Activated gamma-delta T cell (primary cell): ENCODE results near the gene VTN.

Source experiments
- DNase-seq: peaks from one replicate; lab custom pipeline; 2025; lab: John Stamatoyannopoulos, UW
- total RNA-seq, 2 donors: gene quantifications; one replicate each; lab custom pipeline; 2026; lab: John Stamatoyannopoulos, UW

Gene VTN, protein sequence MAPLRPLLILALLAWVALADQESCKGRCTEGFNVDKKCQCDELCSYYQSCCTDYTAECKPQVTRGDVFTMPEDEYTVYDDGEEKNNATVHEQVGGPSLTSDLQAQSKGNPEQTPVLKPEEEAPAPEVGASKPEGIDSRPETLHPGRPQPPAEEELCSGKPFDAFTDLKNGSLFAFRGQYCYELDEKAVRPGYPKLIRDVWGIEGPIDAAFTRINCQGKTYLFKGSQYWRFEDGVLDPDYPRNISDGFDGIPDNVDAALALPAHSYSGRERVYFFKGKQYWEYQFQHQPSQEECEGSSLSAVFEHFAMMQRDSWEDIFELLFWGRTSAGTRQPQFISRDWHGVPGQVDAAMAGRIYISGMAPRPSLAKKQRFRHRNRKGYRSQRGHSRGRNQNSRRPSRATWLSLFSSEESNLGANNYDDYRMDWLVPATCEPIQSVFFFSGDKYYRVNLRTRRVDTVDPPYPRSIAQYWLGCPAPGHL
- total RNA-seq, result 0.04 to 0.31 reads per million in 2 donors

DNA sequence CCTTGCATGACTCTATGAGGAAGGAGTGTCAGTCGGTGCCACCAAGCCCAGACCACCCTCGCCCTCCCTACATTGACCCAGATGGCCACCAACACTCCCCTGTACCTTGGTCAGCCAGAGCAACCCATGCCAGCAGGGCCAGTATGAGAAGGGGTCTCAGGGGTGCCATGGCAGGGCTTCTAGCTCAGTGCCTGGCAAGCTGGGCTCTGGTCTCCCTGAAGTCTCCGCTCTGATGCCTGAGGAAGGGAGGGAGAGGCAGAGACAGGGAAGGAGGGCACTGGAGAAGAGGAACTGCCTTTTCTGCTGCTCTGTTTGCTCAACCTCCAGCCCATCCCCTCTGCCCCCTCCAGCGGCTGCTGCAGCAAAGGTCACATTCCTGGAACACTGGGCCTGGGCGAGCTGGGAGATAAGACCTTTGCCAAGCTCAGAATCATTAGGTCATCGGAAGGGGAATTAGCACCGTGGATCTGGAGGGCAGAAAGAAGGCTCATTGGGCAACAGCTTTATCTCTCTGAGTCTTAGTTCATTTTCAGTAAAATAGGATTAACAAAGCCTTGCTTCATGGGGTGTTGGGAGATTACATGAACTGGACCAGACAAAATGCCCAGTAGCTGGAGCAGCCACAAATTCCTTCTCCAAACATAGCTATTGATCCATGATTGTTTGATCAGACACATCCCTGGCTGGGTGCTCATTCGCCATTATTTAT, at the start of gene VTN:
Gene VTN (minus strand): TSS at position 273 of the 709 bp plus-strand sequence. CDS start 104 bp downstream, at position 169.
- DNase-seq, result no peak

DNA sequence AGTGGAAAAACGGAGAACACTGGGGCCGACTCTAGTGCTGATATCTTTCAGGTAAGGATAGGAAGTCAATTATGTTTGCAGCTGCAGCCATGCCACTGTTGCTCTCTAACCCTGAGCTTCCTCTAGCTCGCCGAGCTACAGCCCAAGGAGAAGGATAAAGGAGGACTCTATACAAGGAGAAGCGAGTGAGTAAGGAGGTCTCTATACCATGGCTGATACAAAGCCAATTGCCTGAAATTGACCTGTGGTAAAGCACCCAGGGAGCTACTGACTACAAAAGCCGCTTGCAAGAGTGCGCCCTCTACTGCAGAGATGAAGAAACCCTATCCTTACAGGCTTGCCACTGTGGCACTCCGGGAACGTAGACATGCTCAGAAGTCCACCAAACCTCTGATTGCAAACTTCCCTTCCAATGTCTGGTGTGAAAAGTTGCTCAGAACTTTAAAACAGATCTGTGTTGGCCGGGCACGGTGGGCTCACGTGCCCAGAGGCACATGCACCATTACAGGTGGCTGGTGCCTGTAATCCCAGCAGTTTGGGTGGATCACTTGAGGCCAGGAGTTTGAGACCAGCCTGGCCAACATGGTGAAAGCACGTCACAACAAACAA, 46.7 kb upstream of the VTN start:
- DNase-seq, result no peak

DNA sequence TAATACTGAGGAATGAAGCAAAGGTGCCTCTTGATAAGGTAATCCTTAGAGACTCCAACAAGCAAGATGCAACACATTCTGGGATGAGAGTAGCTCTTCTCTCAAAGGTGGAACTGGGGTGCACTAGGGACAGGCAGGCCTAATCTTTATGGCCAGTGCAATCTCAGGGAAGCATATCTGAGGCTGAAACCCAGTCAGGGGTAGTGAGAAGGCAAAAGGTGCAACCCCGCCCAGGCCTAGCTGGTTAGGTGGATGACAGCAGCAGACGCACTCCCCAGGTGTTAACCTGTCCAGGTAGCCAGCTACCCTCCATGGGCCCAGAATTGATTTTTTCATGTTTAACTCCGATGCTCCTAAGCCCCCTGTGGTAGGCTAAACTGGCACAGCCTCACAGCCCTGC, 45.8 kb upstream of the VTN start:
- no peak for DNase-seq

DNA sequence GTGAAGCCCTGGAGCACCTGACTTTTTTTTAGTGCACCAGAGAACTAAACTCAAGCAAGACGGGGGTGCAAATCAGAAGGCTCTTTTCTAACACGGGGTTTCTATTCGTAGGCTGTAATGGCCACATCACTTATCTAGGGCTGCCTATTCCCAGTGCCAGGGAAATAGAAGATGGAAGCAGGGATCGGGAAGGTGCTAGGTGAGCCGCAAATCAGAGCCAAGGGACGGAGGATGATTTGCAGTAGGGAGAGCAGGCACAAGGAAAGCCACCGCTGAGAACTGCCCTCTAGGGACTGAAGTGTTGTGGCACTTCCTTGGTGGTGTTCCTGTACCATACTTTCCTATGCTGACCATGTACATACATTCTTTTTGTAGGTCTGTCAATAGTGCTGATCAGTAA, 43.7 kb upstream of the VTN start:
- no peak for DNase-seq

DNA sequence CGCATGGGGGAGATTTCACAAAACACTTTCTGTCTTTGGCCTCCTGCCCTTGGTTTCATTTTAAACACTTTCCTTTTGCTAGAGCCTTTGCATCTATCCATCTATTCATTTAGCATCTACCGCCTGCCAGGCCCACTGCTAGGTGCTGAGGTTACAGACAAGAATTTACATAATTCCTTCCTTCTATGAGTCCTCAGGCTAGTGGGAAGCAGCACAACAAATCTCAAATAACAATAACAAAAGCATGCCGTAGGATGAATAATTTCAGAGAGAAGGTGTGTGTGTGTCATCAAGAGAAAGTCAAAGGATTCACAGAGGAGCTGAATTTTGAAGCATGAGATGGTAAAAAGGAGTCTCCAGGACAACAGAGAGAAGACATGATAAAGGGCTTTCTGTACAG, 42.0 kb upstream of the VTN start:
- no peak for DNase-seq

DNA sequence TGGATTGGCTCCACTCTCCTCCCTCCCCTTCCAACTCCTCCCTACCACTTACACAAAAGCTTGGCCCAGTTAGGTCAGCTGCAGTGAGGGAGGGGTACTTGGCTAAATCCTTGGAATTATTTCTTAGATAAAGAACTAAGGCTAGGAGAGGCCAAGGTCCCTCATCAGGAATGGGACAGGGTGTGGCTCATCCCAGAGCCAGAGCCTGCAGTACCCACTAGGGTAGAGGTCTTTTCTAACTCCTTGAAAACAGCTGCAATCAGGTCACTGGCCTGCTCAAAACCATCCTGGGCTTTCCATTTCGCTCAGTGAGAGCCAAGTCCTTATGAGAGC, 37.8 kb upstream of the VTN start:
- no peak for DNase-seq

DNA sequence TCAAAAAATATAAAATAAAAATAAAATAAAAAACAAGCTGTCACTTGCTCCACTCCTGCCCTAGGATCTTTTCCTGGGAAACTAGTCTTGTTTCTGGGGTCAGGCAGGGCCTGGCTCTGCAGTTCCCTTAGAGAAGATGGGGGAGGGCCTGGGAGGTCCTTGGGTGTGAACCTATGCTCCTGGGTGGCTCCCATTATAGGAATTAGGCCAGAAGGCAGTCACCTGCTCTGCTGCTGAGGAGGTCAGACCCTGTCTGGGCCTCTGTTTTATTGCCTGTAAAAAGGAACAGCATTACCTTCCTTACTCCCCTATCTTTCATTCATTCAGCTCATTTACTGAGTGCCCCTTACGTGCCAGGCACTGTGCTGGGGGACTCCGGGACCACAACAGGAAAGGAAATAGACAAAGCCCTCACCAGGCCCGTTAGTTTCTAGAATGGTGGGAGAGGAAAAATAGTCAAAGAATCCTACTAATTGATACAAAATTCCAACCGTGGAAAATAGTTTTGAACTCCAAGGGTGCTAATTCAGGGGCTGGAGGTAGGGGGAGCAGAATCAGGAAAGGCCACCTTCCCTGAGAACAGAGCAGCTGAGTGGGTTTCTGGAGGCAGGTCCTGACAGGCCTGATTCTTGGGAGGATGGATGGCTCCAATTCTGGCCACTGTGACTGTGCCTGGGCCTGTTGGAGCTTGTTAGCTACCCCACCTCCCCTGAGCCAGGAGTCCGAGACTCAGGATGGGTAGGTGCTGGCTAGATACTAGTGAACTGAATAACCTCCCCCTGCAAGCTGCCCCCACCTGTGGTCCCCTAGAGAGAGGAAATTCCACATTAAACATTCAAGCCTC, 37.2 kb upstream of the VTN start:
- DNase-seq, result no peak

DNA sequence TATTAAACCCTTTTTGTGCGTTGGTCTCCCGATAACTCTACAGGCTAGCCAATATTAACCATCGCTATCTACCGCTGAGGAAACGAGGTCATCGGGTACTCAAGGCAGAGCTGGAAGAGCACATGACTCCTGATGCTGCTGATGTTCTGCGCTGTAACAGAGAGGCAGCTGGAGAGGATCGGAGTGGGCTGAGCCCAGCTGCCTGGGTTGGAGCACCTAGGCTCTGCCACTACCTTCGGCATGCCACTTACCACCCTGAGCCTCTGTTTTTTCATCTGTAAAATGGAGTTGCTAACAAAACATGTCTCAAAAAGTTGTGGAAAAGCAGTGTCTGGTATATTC, 36.3 kb upstream of the VTN start:
- DNase-seq, result no peak

DNA sequence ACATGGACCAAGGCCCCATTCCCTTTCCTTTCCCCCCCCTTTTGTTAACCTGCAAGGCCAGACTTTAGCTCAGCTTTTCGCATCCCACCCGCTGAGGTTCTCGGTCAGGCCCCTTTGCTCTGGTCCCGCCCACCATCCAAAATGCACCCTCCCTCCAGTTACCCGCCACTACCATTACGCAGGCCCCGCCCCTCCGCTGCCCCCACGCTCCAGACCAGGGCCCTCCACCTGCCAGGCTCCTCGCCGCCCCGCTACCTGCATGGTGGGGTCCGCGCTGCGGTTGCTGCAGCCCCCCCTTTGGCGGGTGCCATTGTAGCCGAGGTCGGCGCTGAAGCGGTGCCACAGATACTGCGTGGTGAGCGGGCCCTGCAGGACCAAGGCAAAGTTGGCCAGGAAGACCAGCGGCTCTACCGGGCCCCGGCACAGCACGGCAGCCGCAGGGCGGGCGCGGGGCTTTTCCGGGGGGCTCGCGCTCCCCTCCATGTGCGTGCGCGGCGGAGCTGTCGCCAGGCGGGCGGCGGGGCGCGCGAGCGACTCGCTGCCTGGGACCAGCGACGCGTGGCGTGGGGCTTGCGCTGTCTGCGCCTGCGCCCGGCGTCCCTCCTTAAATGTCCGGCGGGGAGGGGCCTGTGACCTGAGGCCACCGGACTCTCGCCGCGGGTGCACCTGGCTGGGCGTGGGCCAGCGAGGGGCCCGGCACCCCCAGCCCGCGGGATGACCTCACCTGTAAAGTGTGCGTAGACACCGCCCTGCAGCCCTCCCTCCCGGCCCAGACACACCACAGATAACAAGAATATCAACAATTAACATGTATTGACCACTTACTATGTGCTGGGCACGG, 35.7 kb upstream of the VTN start, which contains the start of gene SLC46A1:
Gene SLC46A1 (minus strand): TSS at position 581 of the 841 bp plus-strand sequence. CDS start 98 bp downstream, at position 483.
- no peak for DNase-seq

DNA sequence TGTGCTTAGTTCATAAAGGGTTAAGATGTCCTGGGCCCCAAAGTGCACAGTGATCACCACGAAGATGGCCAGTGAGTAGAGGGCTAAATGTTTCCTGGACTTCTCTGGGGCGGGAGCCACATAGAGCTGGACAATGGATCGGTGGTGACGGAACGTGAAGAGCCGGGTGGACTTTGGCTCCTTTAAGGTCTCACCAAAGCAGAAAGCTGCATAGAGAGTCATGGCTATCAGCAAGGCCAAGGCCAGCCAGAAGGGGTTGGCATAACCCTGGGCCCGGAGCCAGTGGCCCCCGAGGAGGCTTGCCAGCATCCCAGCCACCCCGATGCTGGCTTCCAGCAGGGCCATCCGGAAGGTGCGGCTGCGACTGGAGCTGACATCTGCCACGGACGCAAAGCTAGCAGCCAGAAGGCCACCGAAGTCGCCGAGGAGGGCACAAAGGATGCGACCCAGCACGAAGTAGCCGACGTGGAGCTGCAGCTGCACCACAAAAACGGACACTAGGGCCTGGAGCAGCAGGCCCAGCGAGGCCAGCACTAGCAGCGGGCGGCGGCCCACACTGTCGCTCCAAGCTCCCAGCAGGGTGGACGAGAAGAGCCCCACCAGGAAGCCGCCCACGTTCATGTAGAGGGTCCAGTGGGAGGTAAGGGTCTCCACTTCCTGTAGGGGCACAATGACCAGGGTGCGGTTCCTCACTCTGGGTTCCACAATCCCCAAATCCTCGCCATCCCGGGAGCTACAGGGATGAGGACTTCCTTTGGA, 34.9 kb upstream of the VTN start:
- DNase-seq, result no peak

DNA sequence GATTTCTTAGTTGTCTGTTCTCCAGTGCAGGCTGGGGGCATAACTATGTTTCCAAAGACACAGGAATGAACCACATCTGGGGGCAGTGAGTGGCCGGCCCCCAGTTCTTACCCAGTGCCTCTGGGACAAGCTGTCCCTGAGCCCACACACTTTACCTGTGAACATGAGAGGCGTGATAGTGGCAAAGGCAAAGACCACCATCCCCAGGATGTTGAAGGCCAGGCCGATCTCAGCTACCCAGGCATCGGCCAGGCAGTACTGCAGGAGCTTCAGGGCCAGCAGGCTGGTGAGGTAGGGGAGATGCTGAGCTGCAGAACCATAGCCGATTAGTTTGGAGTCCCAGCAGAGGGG, 34.3 kb upstream of the VTN start:
- no peak for DNase-seq

DNA sequence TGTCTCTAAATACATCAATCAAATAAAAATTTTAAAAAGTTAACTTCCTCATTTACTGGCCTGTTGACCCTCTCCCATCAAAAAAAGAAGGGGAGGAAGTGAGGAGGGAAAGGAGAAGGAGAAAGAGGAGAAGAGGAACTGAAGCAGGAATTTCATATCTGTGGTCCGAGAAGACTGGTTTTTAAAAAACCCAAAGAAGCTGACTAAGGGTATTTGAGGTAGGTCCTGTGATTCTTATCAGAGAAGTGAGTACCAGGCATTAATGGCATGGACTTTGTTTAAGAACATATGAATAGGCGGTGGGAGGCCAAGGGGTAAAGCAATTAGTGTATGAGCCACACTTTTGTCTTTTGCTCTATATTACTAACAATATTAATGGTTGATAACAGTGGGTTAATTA, 33.9 kb upstream of the VTN start:
- DNase-seq, result no peak

DNA sequence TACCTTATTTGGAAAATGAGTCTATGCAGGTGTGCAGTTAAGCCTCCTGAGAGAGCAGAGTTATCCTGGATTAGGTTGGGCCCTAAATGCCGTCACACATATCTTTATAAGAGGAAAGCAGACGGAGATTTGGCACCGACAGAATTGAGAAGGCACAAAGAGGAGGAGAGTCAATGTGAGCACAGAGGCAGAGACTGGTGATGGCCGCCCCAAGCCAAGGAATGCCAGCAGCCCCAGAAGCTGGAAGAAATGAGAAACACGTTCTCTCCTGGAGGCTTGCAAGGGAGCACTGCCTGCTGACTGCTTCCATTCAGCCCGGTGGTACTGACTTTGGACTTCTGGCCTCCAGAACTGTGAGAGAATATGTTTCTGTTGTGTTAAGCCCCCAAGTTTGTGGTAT, 32.7 kb upstream of the VTN start:
- no peak for DNase-seq

DNA sequence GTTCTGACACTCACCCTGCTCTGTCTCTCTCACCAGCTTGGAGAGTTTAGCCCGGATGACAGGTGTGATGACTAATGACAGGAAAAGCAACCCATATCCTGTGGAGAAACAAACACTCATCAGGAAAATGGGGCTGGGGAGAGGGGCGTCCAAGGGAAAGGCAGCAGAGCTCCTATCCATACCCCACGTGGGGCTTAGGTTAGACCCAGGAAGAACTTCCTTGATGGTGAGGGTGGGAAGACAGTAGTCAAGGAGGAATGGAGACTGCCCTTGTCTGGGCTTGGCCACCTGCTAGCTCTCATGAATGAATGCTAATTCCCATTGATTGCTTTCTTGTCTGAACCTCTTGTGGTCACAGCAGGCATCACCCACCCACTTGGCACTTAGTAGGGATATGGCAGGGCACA, 32.1 kb upstream of the VTN start:
- no peak for DNase-seq

DNA sequence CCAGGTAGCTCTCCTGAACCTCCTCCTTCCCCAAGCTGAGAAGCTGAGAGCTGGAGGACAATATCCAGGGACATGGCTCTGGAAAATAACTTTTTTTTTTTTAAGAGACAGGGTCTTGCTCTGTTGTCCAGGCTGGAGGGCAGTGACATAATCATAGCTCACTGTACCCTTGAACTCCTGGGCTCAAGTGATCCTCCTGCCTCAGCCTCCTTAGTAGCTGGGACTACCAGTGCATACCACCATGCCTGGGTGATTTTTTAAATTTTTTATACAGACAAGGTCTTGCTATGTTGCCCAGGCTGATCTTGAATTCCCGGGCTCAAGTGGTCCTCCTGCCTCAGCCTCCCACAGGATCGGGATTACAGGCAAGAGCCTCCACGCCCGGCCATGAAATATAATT, 29.7 kb upstream of the VTN start:
- DNase-seq, result no peak

DNA sequence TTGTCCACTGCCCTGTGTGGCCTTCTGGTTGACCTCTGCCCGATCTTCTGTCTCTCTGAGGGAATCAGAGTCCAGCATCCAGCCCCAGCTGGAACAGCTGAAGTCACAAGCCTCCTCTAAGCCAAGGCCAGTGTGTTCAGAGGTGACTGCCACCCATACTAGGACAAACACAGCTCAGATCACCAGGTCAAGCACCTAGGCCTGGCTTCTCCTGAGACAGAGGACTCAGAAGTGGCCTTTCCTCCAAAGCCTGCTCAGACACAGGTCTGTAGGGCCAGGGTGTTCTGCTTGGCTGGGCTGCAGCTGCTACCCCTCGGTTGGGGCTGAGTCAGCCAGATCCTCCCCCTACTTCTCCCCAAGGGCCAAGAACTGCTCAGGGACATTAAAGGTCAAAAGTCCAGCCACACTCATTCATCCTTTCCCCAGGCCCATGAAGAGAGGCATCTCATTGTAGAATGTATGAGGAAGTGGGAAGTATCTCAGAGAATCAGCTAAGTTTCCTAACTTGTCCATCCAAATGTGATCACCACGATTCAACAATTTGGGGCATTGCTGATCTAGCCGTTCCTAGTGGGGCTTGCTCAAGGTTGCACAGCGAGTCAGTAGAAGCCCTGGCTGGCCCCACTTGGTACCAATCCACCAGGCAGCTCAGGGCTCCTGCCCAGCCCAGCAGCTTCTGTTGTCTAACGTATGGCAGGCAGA, 28.3 kb upstream of the VTN start:
- no peak for DNase-seq

DNA sequence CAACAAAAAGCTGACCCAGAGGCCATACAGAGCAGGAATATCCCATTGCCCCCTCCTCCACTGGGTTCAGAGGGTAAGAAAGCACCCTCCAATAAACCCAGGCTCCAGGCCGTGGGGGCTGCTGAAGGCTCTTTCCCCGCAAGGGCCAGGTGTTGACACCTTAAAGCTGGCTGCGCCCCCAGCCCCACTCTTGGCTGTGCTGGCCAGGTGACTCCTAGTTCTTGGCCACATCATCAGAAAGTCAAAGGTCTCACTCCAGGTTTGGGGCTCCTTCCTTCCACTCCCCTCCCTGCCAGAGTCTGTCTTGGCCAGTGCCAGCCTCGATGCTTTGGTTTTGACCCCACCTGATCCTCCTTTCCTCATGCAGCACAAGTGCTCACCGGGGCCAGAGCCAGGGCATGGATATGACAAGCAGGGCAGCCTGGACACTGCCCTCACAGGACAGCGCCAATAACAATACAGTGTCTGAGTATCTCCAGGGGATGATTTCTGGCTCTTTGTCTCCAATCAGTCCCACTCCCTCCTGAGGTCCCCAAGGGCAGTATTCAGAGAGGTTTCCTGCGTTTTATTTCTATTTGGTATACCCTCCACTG, 27.7 kb upstream of the VTN start:
- DNase-seq, result no peak

DNA sequence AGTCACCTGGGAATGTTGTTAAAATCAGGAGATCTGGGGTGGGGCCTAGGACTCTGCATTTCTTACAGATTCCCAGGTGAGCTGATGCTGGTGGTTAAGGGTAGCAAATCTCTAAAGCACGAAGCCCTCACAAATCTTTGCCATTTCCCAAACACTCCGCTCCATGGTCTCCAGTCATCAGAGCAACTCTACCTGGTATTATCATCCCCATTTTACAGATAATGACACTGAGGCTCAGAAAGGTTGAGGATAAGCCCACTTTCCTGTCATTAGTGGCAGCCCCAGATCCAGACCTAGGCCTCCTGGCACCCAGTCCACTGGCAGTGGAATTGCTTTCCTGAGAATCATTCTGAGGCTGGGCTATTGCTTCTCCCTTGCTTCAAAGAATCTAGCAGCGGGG, 27.2 kb upstream of the VTN start:
- no peak for DNase-seq

DNA sequence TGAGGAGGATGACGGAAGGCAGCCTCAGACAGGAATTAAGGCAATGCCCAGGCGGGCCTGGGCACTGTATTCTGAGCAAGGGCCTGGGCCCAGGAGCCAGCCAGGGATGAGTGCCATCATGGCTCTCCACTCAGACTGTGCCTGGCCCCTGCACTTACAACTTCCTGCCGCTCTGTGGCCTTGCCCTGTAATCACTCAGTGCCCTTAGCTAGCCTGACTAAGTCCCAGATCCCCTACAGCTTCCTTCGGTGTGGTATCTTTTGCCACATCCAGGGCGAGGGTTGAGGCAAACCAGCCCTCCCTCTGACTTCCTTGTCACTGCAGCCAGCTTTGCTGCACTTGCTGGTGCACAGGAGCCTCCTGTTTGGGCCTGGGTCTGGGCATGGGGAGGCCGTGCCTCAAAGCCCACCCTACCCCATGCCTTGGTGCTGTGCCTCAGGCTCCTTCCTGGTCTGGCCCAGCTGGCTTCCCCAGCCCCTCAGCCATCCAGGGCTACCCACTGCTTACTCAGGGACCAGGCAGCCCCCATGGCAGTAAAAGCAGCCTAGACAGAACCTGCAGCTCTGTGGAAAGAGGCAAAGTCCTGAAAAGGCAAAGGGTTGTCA, 26.6 kb upstream of the VTN start:
- no peak for DNase-seq
